Endometrial microvascular endothelial cells (primary cell): ENCODE results near the gene HIVEP2. TPM values are rescaled to one million over a fixed set of nuclear protein-coding genes. Genes with fewer than 3 reads are reported as not detected.

Source experiments
- in situ Hi-C: cut with HindIII; loops from 2 replicates; pipeline ENCODE4 v1.10.0; 2017; ENCODE audit warnings: low sequenced_read_pairs, low pct_unique_long_range_greater_than_20kb; ENCODE audit errors: inconsistent ontology term
- total RNA-seq: library from RNA; depleted of rRNA; stranded (reverse); fragments of >200 nt; gene quantifications from one replicate; pipeline ENCODE4 v1.2.3, GENCODE V29; 2015; ENCODE audit errors: inconsistent ontology term

The HIVEP2 gene
- total RNA-seq, 1 donor from 2014 or later: 3.5 TPM

DNA sequence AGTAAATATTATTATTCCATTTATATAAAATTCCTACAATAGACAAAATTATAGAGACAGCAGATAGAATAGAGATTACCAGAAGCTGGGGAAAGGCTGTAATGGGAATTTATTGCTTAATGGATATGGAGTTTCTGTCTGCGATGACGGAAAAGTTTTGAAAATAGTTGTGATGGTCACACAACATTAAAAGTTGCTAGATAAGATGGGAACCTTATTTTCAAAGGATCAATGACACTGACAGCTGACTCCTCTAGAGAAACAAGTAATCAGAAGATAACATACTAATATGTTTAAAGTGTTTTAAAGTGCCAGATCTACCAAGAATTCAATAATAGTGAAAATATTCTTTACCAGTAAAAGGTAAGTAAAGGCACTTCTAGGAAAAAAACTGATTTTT lies 236.3 kb downstream of the HIVEP2 start:
- in situ Hi-C loops: no loop called here

DNA sequence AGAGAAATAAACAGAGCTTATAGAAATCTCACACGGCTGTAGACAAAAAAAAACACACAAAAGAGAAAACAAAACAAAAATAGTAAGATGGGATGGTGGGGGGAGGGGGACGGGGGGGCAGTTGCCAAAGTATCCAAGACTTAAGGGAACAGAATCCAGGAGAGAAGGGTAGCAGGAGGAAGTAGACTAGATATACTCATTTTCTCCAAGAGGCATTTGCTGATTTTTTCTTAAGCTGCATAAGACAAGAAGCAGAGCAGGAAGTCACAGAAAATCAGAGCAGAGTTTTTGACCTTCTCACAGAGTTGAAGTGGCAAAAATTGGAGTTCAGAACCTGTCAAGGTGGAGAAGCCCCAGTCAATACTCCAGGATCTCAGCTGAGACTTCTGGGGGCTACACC lies 237.7 kb downstream of the HIVEP2 start:
- in situ Hi-C loops: no loop called here

DNA sequence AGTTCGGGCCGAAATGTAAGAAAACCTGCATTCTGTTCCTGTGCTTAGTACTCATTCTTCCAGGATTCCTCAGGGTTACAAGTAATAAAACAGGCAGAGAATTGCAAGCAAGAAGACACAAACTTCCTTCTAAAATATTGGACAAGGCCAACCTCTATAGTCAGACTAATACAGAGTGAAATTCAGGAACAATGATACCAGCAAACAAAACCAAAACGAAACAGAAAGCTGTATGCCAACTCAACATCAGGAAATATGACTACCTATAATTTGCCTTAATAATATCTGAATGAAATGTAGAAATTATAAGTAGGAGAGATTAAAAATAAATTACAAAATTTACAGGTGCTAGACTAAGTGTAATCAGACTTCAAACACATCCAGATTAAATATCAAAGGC lies 238.8 kb downstream of the HIVEP2 start:
- in situ Hi-C loops: no loop called here

DNA sequence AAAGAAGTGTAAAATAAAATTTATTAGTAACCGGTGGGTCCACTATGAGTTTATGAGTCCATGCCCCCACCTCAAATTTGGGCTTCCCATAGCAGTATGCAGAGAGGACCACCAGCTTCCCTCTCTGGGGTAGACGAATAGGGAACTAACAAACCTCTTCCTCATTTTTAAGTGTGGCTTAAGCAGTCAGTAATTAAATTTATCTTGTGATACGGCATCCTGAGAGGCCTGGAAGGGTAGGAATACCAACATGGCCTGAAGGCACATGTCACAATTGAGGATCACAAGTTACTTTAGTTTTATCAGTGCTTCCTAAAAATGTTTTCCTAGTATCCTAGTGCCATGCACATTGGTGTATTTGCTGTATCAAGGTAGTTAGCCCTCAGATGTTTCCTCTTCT lies 239.9 kb downstream of the HIVEP2 start:
- in situ Hi-C loops: no loop called here

DNA sequence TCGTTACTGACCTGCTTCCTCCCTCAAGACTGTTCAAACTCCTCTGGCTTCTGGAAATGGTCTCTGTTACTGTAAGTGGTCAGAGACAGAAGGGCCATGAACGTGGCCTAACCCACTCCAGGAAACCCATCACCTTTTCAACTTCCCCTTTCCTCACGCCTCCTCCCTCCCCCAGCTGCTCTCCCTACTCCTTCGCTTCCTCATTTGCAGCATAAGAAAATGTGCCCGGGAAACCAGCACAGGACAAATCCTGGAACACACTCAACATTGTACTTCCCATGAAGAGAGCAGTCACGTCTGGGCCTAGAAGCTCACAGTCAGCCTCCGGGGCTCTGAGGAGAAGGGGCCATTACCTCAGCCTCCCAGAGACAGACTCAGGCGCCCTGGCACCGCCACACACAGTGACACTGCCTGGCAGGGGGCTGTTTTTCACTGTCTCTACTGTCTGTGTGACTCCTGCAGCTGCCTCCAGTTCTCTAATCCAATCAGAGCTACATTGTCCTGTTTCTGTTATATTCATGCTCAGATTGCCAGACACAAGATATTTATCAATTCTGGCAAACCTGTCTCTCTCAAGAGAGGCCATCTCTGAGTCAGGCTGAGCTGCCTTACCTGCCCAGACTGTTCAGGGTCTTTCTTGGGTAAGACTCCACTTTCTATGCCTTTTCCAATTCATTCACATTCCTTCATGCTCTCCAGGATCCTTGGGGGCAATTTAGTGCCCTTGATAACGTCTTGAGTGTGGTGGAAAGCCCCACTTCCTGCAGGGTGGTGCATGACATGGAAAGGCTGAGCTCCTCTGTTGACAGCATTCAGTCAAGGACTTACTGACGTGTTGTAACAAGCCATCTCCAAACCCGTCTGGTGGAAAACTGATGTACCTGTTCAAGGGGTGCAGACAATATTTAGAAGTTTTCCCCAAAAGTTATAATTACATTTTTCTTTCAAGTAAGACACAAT lies 242.2 kb downstream of the HIVEP2 start:
- in situ Hi-C loops: no loop called here

Other genes starting within 250 kb of the HIVEP2 start
- 24.8 TPM for gene AIG1, start 115.7 kb upstream of the HIVEP2 start, total RNA-seq